Activated naive CD4-positive, alpha-beta T cell treated with anti-CD3 and anti-CD28 coated beads, Interleukin-2, amount 10 ng/mL, durations not matched to agents 7 days and 5 days (primary cell): ENCODE data around the gene PADI1.

Experiments used
- CTCF ChIA-PET: fragments of 350-600 bp; sonication (Branson Sonifier 250); formaldehyde crosslinking; loops from one replicate; lab custom pipeline; 2021; ENCODE audit warnings: antibody characterized with exemption; lab: Charles Lee
- DNase-seq: peaks from one replicate; pipeline ENCODE4 v3.0.0-alpha.2; 2020
- H3K27ac Mint-ChIP-seq: one replicate; pipeline ENCODE4 v1.8.0; 2021; ENCODE audit warnings: mild to moderate bottlenecking, moderate library complexity, mixed read lengths
- H3K27me3 Mint-ChIP-seq: one replicate; pipeline ENCODE4 v1.8.0; 2021; ENCODE audit warnings: mild to moderate bottlenecking, mixed read lengths
- H3K36me3 Mint-ChIP-seq: one replicate; pipeline ENCODE4 v1.8.0; 2021; ENCODE audit warnings: mixed read lengths
- H3K4me1 Mint-ChIP-seq: one replicate; pipeline ENCODE4 v1.8.0; 2021; ENCODE audit warnings: mixed read lengths
- H3K4me3 Mint-ChIP-seq: one replicate; pipeline ENCODE4 v1.8.0; 2021; ENCODE audit warnings: mild to moderate bottlenecking, moderate library complexity, mixed read lengths
- H3K9me3 Mint-ChIP-seq: one replicate; pipeline ENCODE4 v1.8.0; 2021; ENCODE audit warnings: mixed read lengths

Gene PADI1, protein sequence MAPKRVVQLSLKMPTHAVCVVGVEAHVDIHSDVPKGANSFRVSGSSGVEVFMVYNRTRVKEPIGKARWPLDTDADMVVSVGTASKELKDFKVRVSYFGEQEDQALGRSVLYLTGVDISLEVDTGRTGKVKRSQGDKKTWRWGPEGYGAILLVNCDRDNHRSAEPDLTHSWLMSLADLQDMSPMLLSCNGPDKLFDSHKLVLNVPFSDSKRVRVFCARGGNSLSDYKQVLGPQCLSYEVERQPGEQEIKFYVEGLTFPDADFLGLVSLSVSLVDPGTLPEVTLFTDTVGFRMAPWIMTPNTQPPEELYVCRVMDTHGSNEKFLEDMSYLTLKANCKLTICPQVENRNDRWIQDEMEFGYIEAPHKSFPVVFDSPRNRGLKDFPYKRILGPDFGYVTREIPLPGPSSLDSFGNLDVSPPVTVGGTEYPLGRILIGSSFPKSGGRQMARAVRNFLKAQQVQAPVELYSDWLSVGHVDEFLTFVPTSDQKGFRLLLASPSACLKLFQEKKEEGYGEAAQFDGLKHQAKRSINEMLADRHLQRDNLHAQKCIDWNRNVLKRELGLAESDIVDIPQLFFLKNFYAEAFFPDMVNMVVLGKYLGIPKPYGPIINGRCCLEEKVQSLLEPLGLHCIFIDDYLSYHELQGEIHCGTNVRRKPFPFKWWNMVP

DNA sequence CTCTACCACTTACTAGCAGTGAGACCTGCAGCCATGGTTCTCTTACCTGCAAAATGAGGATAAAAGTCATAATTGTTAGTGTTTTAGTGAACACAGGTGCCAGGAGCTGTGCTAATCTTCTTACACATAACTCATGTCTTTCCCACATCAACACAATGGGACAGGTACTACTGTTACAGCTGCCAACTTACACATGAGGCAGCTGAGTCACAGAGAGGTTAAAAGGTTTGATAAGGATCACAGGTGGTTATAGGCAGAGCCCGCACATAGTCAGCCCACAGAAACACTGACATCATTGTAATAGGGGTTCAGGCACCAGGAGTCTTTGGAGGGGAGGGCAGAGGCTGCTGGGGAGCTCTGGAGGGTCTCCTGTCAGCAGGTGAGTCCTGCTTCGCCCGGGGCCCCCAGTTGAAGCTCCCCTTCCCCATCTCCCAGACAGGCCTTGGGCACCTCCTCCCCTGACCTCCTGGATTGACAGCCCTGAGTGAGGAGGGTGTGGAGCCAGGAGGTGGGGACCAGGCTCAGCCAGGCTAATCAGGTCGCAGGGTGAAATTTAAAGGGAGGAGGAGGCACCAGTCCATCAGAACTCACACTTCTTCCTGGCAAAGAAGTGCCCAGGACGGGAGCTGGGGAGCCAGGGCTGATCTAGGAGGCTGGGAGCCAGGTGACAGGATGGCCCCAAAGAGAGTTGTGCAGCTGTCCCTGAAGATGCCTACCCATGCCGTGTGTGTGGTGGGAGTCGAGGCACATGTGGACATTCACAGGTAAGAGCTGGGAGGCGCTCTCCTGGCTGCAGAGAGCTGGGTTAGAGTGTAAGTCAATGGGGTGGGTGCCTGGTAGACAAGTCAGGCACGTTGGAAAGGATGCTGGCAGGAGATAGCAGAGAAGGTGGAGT is at the start of gene PADI1:
Gene PADI1 (plus strand): TSS at position 583 of the 895 bp plus-strand sequence. CDS start 90 bp downstream, at position 673.
- CTCF ChIA-PET, result interaction anchor here (1.1 to 1.2 kb wide), 2 partner anchors 32 to 79 kb away, joined by 3 to 4 read pairs; no protein-coding TSS in a partner anchor

DNA sequence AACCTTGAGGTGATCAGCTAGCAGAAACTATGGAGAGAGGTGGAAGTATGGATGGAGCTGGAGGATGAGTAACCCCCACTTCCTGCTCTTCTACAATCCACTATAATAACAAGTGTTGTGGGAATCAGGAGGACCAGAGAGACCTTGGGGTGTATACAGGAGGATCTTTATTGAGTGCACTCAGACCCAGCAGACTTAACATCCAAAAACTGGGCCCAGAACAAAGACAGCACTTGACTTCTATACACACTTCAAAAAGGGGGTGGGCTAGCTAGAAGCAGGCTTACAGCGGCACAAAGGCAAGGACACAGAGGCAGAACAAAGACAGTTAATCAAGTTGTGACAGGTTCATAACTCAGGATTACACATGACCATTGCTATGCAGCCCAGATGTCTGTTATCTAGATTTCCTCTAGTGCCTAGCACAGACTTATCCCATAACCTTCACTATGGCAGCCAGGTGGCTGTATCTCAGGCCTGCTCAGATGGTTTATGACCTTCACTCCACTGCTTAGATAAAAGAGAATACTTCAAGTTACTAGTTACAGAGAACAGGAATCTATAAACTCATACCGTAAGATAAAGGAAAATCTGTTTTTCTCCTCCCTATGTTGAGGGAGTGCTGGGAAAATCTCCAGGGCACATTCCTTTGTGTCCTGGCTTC is 49.5 kb upstream of the PADI1 start:
- peaks cover 5% of the 10 kb centered on the region for H3K4me1 Mint-ChIP-seq
- CTCF ChIA-PET, result no interaction called here

More for the DNA sequence above, at the start of gene PADI1:
- Mint-ChIP-seq H3K9me3 (no peaks in the 10 kb centered on the region), H3K27ac (no peak within 1 kb of the TSS), H3K27me3 (peaks cover 67% of the 10 kb centered on the region), H3K4me3 (no peak within 1 kb of the TSS), H3K4me1 (peaks cover 67% of the 10 kb centered on the region), H3K36me3 (no peaks in the 10 kb centered on the region)
- no peak for DNase-seq

DNA sequence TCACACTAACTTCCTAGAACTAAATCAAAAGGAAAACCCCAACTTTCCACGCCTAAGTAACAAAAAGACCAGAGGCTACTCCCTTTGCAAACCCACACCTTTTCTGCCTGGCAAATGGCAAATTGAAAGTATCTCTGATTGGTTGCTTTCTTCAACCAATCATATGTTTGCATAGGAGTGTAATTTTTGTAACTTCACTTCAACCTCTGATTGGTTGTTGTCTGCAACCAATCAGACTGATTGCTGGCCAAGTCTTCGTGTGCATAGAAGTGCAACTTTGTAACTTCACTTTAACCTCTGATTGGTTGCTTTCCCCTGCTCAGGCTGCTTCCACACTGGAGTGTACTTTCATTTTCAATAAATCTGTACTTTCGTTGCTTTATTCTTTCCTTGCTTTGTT is 48.8 kb upstream of the PADI1 start:
- H3K36me3 Mint-ChIP-seq, result peaks cover 1% of the 10 kb centered on the region
- H3K4me3 Mint-ChIP-seq, result no peak overlapping the region
- DNase-seq, result no peak
- CTCF ChIA-PET, result no interaction called here
- H3K4me1 Mint-ChIP-seq, result peaks cover 7% of the 10 kb centered on the region
- peaks cover 23% of the 10 kb centered on the region for H3K27me3 Mint-ChIP-seq
- no peak overlapping the region for H3K27ac Mint-ChIP-seq
- H3K9me3 Mint-ChIP-seq, result peaks cover 29% of the 10 kb centered on the region

More for the DNA sequence above, 49.5 kb upstream of the PADI1 start:
- Mint-ChIP-seq H3K9me3 (peaks cover 33% of the 10 kb centered on the region), H3K27ac (no peak overlapping the region), H3K36me3 (peaks cover 1% of the 10 kb centered on the region), H3K27me3 (peaks cover 28% of the 10 kb centered on the region), H3K4me3 (no peak overlapping the region)
- no peak for DNase-seq

DNA sequence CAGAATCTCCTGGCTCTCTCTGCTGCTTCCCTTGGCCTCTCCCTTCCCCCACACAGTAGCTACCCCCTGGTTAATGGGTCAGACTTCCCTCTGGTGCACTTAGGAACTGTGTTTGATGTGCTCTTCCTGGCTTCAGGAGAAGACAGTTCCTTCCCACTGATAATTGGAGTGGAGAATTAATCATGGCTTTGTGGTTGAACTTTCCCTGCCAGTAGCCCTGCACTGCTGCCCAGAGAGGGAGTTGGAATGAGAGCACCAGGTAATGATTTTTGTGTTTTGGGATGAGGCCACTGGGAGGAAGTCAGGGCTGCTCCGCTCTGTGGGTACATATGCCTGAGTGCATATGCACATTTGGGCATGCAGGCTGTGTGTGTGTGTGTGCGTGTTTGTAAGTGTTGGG is 46.0 kb upstream of the PADI1 start:
- Mint-ChIP-seq H3K36me3 (peaks cover 1% of the 10 kb centered on the region), H3K27me3 (peaks cover 13% of the 10 kb centered on the region), H3K4me3 (no peak overlapping the region), H3K9me3 (peaks cover 21% of the 10 kb centered on the region), H3K27ac (no peak overlapping the region), H3K4me1 (peaks cover 12% of the 10 kb centered on the region)
- CTCF ChIA-PET, result no interaction called here
- no peak for DNase-seq

DNA sequence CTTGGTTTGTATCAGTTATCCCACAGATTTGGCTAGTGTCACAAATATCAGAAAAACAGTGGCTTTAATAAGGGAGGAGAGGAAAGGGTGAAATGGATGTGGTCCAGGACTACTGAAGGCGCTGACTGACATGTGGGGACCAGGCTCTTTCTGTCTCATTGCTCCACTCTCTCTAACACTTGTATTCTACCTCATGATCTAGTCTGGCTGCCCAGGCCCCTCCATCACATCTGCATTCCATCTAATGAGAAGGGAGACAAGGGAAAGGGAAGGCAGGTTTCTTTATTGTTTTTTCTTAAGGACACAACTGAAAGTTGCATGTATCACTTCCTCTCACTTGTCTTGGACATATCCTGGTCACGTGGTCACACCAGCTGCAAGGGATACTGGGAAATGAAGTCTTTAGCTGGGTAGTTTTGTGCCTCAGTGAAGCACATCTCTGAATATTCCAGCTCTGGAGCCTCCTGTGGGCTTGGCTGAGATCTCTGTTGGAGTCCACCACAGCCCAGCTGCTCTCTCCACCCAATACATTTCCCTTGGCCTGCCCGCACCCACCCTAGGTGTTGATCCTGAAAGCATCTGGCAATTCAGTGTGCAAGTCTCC is 43.7 kb upstream of the PADI1 start:
- Mint-ChIP-seq H3K4me1 (peaks cover 9% of the 10 kb centered on the region), H3K27me3 (peaks cover 6% of the 10 kb centered on the region), H3K27ac (no peak overlapping the region), H3K9me3 (peaks cover 6% of the 10 kb centered on the region), H3K36me3 (peaks cover 1% of the 10 kb centered on the region), H3K4me3 (no peak overlapping the region)
- DNase-seq, result no peak
- CTCF ChIA-PET, result interaction anchor here (0.6 kb wide), 1 partner anchor 35 kb away, joined by 3 read pairs; no protein-coding TSS in a partner anchor

DNA sequence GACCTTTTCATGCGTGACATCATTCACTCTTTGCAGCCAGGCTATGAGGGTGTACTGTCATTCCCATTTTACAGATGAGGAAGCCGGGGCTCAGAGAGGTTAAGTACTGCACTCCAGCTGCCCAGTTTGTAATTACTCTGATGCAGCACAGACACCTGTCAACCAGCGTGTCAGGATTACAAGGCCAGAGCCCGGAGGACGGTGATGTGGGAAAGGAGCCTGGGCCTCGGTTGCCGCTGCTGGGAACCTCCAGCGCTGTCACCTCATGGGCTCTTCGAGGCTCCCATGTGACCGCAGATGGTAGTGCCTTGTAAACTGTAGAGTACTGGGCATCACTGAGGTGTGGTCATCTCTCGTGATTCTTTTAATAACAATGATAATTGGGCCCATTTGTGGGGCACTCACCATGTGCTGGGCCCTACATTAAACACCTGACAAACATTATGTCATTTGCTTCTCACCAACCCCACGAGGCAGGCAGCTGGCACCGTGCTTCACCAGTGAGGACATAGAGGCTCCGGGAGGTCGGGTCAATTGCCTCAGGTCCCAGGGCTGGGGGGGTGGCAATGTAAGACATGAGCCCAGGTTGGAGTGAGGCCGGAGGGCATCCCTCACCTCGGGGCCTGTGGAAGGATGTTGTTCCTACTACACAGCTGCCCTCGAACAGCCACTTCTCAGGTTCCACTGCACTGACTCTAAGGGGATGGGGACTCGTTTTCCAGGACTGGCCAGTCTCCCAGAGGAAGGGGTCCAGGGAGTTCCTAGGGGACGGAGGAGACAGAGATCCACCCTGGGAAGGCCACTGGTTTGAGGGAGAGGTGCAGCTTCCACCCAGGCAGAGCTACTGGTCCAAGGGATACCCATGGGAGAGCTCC is 42.8 kb upstream of the PADI1 start:
- Mint-ChIP-seq H3K4me3 (no peak overlapping the region), H3K4me1 (peaks cover 7% of the 10 kb centered on the region), H3K9me3 (peaks cover 2% of the 10 kb centered on the region), H3K27me3 (peaks cover 7% of the 10 kb centered on the region), H3K27ac (no peak overlapping the region), H3K36me3 (no peaks in the 10 kb centered on the region)
- CTCF ChIA-PET, result no interaction called here
- no peak for DNase-seq

DNA sequence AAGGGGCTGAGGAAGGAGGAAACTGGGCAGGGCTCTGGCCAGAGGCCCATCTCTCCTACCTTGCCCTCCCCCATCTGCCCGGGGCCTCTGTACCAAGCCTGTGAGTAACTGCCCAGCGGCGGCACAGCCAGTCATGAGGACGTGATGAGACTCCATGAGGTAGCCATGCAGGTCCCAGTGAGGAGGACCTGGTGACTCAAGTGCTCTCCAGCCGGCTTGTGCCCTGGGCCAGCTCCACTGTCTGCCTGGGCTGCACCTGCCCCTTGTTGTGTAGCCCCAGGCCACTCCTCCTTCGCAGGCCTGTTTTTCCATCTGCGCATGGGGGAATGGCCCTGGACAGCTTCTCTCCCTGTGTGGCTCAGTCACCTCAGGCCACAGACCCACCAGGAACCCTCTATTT is 42.0 kb upstream of the PADI1 start:
- CTCF ChIA-PET, result no interaction called here
- Mint-ChIP-seq H3K4me1 (peaks cover 7% of the 10 kb centered on the region), H3K36me3 (no peaks in the 10 kb centered on the region), H3K9me3 (no peaks in the 10 kb centered on the region), H3K27ac (no peak overlapping the region), H3K27me3 (peaks cover 7% of the 10 kb centered on the region), H3K4me3 (no peak overlapping the region)
- no peak for DNase-seq

DNA sequence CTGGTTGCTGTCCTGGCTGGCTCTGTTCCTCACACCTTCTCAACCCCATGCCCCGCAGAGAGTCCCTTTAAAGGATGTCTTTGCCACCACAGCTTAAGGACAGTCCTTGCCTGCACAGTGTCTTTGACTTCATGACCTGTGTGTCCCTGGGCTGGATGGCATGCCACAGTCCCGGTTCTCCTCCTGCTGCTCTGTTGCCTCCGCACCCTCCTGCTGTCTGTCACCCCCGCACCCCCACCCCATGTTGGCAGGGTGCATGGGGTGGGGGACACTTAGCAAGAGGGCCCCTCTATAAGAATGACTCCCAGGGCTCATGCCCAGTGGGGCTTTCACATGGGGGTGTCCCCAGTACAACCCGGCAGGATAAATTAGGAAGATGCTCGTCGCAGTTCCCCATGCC is 41.6 kb upstream of the PADI1 start:
- Mint-ChIP-seq H3K27ac (no peak overlapping the region), H3K4me3 (no peak overlapping the region), H3K9me3 (no peaks in the 10 kb centered on the region), H3K27me3 (peaks cover 7% of the 10 kb centered on the region), H3K36me3 (no peaks in the 10 kb centered on the region), H3K4me1 (peaks cover 7% of the 10 kb centered on the region)
- CTCF ChIA-PET, result no interaction called here
- DNase-seq, result no peak

DNA sequence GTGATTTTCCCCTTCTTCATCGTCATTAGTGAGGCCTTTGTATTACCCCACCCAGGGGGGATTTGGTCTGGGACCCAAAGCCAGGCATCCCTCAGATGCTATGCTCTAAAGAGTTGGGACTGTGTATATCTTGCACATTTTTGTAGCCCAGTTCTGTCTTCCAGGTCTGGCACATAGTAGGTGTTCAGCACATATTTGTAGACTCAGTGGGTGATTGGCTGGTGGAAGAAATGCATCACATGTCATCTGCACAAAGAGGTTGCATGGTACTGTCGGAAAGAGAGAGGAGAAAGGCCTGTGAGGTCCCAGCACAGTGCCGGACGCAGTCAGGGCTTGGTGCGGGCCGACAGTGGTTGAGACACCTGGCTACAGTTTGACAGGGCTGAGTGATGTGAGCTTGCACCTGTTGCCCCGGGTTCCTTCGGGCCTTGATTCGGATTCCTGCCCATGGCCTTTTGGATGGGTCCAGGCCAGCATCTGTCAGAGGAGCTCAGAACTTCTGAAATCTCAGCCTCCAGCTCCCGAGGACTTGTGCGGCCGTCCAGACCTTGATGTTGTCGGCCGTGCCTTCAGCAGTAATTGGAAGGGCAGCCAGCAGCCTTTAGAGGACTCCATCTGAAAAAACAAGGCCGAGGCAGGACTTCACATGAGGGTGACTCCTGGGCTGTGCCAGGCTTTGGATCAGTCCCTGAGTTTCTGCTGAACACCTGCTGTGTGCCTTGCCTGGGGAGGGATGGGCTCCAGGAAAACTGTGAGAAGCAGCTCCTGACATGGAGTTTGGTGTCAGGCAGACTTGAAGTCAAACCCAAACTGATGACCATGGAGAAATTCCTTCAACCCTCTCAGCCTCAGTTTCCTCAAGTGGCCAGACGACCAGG is 40.9 kb upstream of the PADI1 start:
- CTCF ChIA-PET, result interaction anchor here (0.7 kb wide), 1 partner anchor 37 kb away, joined by 4 read pairs; no protein-coding TSS in a partner anchor
- no peak for DNase-seq

DNA sequence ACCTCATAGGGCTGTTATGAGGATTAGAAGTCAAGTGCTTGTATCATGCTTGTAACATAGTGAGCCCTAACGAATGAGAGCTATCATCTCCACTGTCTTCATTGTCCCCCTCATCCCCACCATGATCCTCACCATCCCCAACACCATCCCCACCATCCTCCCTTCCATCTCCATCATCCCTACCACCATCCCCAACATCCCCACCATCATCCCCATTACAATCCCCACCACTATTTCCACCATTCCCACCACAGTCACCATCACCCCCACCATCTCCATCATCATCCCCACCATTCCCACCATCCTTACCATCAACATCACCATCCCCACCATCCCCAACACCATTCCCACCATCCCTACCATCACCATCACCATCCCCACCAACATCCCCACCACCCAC is 39.1 kb upstream of the PADI1 start:
- H3K9me3 Mint-ChIP-seq, result no peaks in the 10 kb centered on the region
- H3K27ac Mint-ChIP-seq, result no peak overlapping the region
- no peak for DNase-seq
- no peak overlapping the region for H3K4me3 Mint-ChIP-seq
- peaks cover 7% of the 10 kb centered on the region for H3K27me3 Mint-ChIP-seq
- CTCF ChIA-PET, result no interaction called here
- peaks cover 7% of the 10 kb centered on the region for H3K4me1 Mint-ChIP-seq
- H3K36me3 Mint-ChIP-seq, result no peaks in the 10 kb centered on the region

More for the DNA sequence above, 40.9 kb upstream of the PADI1 start:
- Mint-ChIP-seq H3K9me3 (no peaks in the 10 kb centered on the region), H3K4me1 (peaks cover 7% of the 10 kb centered on the region), H3K4me3 (no peak overlapping the region), H3K36me3 (no peaks in the 10 kb centered on the region), H3K27ac (no peak overlapping the region), H3K27me3 (peaks cover 7% of the 10 kb centered on the region)

DNA sequence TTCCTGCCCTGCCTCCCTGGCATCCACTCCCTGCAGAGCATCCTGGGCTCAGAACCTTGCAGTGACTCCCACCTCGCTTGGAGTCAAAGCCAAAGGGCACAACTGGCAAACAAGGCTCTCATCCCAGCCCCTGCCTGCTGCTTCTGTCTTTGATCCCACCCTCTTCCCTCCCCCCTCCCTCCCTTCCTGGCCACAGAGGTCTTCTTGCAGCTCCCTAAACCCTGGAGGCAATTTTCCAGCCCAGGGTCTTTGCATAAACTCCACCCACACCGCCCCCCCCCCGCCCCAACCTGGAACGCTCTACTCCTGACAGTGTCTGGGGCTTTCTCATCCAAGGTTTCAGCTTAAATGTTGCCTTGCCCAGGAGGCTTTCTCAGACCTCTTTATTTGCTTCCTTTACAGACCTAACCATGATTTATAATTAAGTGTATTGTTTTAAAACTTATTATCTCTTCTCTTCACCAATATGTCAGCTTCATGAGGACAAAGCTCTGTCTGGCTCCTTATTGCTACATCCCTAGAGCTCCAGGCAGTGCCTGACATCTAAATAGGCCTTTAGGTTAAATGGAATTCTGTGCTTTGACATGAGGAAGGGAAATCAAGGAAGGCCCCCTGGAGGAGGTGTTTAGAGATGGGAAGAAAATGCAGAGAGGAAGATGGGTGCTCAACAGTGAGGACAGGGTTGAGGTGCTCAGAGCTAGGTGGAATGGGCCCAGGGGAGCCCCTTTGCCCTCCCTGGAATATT is 37.7 kb upstream of the PADI1 start:
- CTCF ChIA-PET, result interaction anchor here (1.9 kb wide), 1 partner anchor 70 kb away, joined by 6 read pairs; no protein-coding TSS in a partner anchor
- Mint-ChIP-seq H3K4me1 (no peaks in the 10 kb centered on the region), H3K9me3 (no peaks in the 10 kb centered on the region), H3K36me3 (no peaks in the 10 kb centered on the region), H3K27me3 (peaks cover 7% of the 10 kb centered on the region), H3K4me3 (no peak overlapping the region), H3K27ac (no peak overlapping the region)
- DNase-seq, result no peak
